Measurements from ENCODE around the gene MRPL24.

MRPL24 gene

DNA sequence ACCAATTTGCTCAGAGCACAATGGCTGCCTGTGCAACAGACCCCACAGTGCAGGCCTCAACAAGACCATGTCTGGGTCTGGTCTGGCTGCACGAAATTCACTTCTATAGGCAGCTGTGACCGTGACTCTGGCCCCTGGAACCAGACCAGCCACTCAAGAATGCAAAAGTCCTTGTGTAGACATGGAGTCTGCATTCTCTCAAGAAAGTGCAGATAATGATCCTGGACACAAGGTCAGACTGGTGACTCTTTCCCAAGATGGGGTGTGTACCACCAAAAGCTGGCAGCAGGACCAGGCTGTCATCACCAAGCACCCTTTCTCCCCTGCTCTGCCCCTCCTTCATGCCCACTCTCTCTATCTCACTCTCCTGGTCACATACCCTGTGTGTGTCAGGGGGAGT, 19.8 kb downstream of the MRPL24 start:
- H3K27me3 Mint-ChIP-seq (ENCODE audit: low read depth) = no peaks in the 10 kb centered on the region
- H3K27ac Mint-ChIP-seq = no peak overlapping the region
- no peaks in the 10 kb centered on the region for H3K9me3 Mint-ChIP-seq
- TF ChIP-seq, protein P1, sequence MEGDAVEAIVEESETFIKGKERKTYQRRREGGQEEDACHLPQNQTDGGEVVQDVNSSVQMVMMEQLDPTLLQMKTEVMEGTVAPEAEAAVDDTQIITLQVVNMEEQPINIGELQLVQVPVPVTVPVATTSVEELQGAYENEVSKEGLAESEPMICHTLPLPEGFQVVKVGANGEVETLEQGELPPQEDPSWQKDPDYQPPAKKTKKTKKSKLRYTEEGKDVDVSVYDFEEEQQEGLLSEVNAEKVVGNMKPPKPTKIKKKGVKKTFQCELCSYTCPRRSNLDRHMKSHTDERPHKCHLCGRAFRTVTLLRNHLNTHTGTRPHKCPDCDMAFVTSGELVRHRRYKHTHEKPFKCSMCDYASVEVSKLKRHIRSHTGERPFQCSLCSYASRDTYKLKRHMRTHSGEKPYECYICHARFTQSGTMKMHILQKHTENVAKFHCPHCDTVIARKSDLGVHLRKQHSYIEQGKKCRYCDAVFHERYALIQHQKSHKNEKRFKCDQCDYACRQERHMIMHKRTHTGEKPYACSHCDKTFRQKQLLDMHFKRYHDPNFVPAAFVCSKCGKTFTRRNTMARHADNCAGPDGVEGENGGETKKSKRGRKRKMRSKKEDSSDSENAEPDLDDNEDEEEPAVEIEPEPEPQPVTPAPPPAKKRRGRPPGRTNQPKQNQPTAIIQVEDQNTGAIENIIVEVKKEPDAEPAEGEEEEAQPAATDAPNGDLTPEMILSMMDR (IDR thresholded peaks at IDR 0.05; ENCODE audit: unreplicated experiment in 3 of 3) = no peak
- no peak overlapping the region for H3K4me3 Mint-ChIP-seq
- peaks cover 38% of the 10 kb centered on the region for H3K36me3 Mint-ChIP-seq (ENCODE audit: low read depth)
- H3K4me1 Mint-ChIP-seq = peaks cover 5% of the 10 kb centered on the region

DNA sequence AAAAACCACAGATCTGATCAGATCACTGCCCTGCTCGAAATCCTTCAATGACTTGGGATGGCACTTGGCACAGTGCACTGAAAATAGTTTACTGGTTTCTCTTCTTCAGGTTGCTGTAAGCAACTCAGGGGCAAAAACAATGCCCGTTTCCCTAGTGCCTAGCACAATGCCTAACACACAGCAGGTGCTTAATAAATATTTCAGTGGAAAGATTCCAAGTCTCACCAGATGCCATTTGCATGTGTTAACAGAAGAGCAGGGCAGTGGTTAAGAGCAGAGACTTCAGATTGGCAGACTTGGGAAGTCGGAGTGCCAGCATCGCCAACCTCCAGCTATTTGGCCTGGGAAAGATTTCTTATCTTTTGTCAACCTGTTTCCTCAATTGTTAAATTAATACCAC, 23.5 kb downstream of the MRPL24 start:
- TF ChIP-seq, protein P1 (IDR thresholded peaks at IDR 0.05; ENCODE audit: unreplicated experiment in 3 of 3) = no peak
- H3K27ac Mint-ChIP-seq = no peak overlapping the region
- H3K4me3 Mint-ChIP-seq = no peak overlapping the region
- H3K27me3 Mint-ChIP-seq (ENCODE audit: low read depth) = no peaks in the 10 kb centered on the region
- no peaks in the 10 kb centered on the region for H3K9me3 Mint-ChIP-seq
- H3K4me1 Mint-ChIP-seq = peaks cover 12% of the 10 kb centered on the region
- peaks cover 29% of the 10 kb centered on the region for H3K36me3 Mint-ChIP-seq (ENCODE audit: low read depth)

DNA sequence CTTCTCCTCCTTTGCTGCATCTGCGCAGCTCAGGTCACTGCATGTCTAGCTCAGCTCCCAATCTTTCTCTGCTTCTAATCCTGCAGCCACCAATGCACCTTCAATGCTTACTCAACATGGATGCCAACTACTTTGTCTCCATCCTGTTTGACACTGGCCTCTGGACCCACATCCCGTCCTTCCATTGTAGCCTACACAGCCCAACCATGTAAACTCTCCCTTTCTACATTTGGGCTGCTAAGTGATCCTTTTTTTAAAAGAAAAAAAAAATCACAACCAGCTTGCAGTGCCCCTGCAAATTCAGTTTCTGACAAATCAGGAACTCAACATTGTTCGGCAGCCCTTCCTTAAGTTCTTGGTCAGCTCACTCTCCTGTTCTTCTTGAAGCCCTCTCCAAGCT, 26.1 kb downstream of the MRPL24 start:
- Mint-ChIP-seq H3K9me3 (no peaks in the 10 kb centered on the region), H3K36me3 (ENCODE audit: low read depth) (peaks cover 21% of the 10 kb centered on the region), H3K27me3 (ENCODE audit: low read depth) (no peaks in the 10 kb centered on the region), H3K4me3 (no peak overlapping the region), H3K27ac (peak overlapping the region; percentile 55 to 76 (median 72)), H3K4me1 (peaks cover 32% of the 10 kb centered on the region)
- TF ChIP-seq, protein P1 (IDR thresholded peaks at IDR 0.05; ENCODE audit: unreplicated experiment in 3 of 3) = no peak

DNA sequence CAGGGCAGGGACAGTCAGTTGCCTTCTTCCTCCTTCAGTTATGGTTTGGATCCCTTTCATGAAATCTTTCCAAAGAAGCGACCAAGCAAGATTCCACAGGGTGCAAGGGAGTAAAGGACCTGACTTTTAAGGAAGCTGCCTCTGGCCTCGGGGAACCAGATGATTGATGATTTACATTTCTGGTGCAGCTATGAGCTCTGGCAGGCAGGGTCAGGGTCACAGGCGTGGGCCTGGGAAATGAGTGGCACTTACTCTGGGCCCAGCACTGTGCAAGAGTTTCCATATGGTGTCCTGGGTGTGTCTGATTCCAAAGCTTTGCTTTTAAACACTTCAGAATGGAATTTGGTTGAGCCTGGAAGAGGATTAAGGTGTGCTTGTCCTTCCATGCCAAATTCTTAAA, 28.3 kb downstream of the MRPL24 start:
- peak overlapping the region; percentile 94 to 98 (median 97) for H3K27ac Mint-ChIP-seq
- TF ChIP-seq, protein P1 (IDR thresholded peaks at IDR 0.05; ENCODE audit: unreplicated experiment in 3 of 3) = no peak
- no peak overlapping the region for H3K4me3 Mint-ChIP-seq
- H3K9me3 Mint-ChIP-seq = no peaks in the 10 kb centered on the region
- no peaks in the 10 kb centered on the region for H3K27me3 Mint-ChIP-seq (ENCODE audit: low read depth)
- peaks cover 53% of the 10 kb centered on the region for H3K4me1 Mint-ChIP-seq
- peaks cover 20% of the 10 kb centered on the region for H3K36me3 Mint-ChIP-seq (ENCODE audit: low read depth)

DNA sequence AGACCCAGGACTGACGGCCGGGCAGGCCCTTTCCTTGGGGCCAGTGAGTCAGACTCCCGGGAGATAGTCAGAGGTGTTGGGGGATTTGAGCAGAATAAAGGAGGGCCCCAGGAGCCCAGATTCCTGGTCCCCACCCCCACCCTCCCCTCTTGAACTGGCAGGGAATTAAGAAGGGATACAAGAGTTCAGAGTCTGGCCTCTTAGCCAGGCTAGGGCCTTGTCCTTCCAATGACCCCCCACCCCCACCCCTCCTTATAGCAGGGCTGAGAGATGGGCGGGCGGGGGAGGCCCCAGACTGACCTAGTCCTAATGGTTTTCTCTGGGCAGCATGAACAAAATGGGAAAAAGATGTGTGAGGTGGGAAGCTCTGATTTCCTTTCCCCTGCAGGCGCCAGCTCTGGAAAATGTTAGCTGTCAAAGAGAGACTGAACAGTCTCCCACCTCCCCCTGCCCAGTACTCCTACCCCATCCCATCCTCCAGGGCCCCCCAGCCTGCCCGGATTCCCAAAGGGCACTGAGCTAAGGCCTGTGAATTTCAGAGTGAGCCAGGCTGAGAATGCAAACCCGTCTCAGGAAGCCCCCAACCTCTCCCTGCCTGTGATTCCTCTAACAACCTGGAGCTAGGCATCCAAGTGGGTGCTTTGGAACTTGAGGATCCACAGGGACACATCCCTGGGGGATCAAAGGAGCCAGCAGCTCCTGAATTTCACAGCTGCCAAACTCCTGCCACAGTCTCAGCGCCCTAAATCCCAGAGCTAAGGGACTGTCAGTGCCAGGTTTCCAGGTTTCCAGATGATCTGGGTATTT, 29.7 kb downstream of the MRPL24 start:
- TF ChIP-seq, protein P1 (IDR thresholded peaks at IDR 0.05; ENCODE audit: unreplicated experiment in 3 of 3) = no peak
- peak overlapping the region; percentile 94 to 98 (median 97) for H3K27ac Mint-ChIP-seq
- peaks cover 12% of the 10 kb centered on the region for H3K36me3 Mint-ChIP-seq (ENCODE audit: low read depth)
- no peaks in the 10 kb centered on the region for H3K27me3 Mint-ChIP-seq (ENCODE audit: low read depth)
- H3K4me1 Mint-ChIP-seq = peaks cover 63% of the 10 kb centered on the region
- H3K9me3 Mint-ChIP-seq = no peaks in the 10 kb centered on the region
- H3K4me3 Mint-ChIP-seq = peak overlapping the region in 1 of 3 experiments; percentile 18
